SK-N-MC (cell line): ENCODE measurements around the gene POLR1G.

Experiments used
- EZH2 ChIP-seq: fragments of 200-600 bp; sonication (generic); IDR thresholded peaks from one replicate; pipeline ENCODE4 v1.6.1; 2017; ENCODE audit warnings: antibody characterized with exemption
- POLR2AphosphoS5 ChIP-seq: IDR thresholded peaks from 2 replicates; pipeline ENCODE4 v1.6.1; 2012; ENCODE audit warnings: mild to moderate bottlenecking, low read depth, low read length, borderline replicate concordance

DNA sequence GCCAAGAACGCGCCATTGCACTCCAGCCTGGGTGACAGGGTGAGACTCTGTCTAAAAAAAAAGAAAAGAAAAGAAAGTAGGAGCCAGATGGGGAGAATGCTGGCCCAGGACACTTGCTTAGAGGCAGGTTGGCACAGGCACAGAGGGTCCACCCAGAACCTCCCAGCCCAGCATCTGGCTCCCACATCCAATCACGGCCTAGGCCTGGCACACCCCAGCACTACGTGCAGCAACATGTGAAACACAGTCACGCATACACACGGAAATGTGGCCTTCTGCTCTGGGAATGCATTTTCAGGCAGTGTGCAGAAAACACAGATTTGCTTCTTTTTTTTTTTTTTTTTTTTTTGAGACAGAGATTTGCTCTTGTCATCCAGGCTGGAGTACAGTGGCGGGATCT, 40.5 kb downstream of the POLR1G start:
- no peak for TF ChIP-seq EZH2
- TF ChIP-seq POLR2AphosphoS5 = no peak
